Inflammatory macrophage (primary cell): Measurements from ENCODE around the gene NCMAP.

ENCODE experiments used
- DNase-seq, 2 donors: peaks; one replicate each; pipeline ENCODE4 v3.0.0-alpha.2; 2020 to 2022

The NCMAP gene

GRCh38 chr1:24575905-24576587 lies 20.2 kb downstream of the NCMAP start:
- no peak for DNase-seq

- DNase-seq: no peak
Measured at GRCh38 chr1:24578846-24579245, 23.0 kb downstream of the NCMAP start.

- DNase-seq: no peak
Measured at GRCh38 chr1:24580756-24581155, 24.9 kb downstream of the NCMAP start.

GRCh38 chr1:24584171-24584647 lies 28.3 kb downstream of the NCMAP start:
- peak; percentile 3 to 11 for DNase-seq

GRCh38 chr1:24586119-24586518 lies 30.2 kb downstream of the NCMAP start:
- DNase-seq: no peak

GRCh38 chr1:24586970-24587820 lies 31.3 kb downstream of the NCMAP start:
- DNase-seq: peak; percentile 63 to 65

GRCh38 chr1:24588573-24588972 lies 32.7 kb downstream of the NCMAP start:
- DNase-seq: no peak

GRCh38 chr1:24589200-24589599 lies 33.3 kb downstream of the NCMAP start:
- no peak for DNase-seq

- no peak for DNase-seq
Measured at GRCh38 chr1:24591781-24592180, 35.9 kb downstream of the NCMAP start.

- no peak for DNase-seq
Measured at GRCh38 chr1:24594328-24594598, 38.4 kb downstream of the NCMAP start.

GRCh38 chr1:24596401-24596880 lies 40.6 kb downstream of the NCMAP start:
- no peak for DNase-seq

GRCh38 chr1:24599265-24599664 lies 43.4 kb downstream of the NCMAP start:
- no peak for DNase-seq

- DNase-seq: no peak
Measured at GRCh38 chr1:24600551-24600950, 44.7 kb downstream of the NCMAP start.

- no peak for DNase-seq
Measured at GRCh38 chr1:24605534-24606295, 49.8 kb downstream of the NCMAP start.

GRCh38 chr1:24606296-24606605 lies 50.4 kb downstream of the NCMAP start:
- DNase-seq: no peak

GRCh38 chr1:24606621-24607020 lies 50.7 kb downstream of the NCMAP start:
- DNase-seq: no peak

- DNase-seq: no peak
Measured at GRCh38 chr1:24609949-24610517, 54.1 kb downstream of the NCMAP start.

GRCh38 chr1:24619376-24619775 lies 63.5 kb downstream of the NCMAP start:
- DNase-seq: no peak

GRCh38 chr1:24620678-24621077 lies 64.8 kb downstream of the NCMAP start:
- no peak for DNase-seq

- no peak for DNase-seq
Measured at GRCh38 chr1:24621121-24621520, 65.2 kb downstream of the NCMAP start.

GRCh38 chr1:24622218-24622617 lies 66.3 kb downstream of the NCMAP start:
- DNase-seq: no peak

GRCh38 chr1:24632832-24633175 lies 76.9 kb downstream of the NCMAP start:
- no peak for DNase-seq

- DNase-seq: peak; percentile 60 to 76
Measured at GRCh38 chr1:24635195-24635843, 79.4 kb downstream of the NCMAP start.
